Measurements from ENCODE around the gene PRELID3B. TPM values are rescaled to one million over a fixed set of nuclear protein-coding genes. Genes with fewer than 3 reads are reported as not detected.
A peak's percentile ranks its signal among the peaks of the same experiment; 100 is the strongest.

PRELID3B gene
- total RNA-seq, 1 experiment from 2014 or later = 83.4 TPM

GRCh38 chr20:59032713-59033059 lies 9.9 kb downstream of the PRELID3B start:
- Histone ChIP-seq H3K4me1 (ENCODE audit: insufficient read depth, low read length, poor library complexity, severe bottlenecking) (peaks cover 28% of the 10 kb centered on the region), H3K9me3 (ENCODE audit: low read depth, low read length, poor library complexity, severe bottlenecking) (no peaks in the 10 kb centered on the region), H3K36me3 (ENCODE audit: insufficient read depth, low read length, poor library complexity, severe bottlenecking) (peaks cover 74% of the 10 kb centered on the region), H3K4me3 (ENCODE audit: low read depth, low read length, poor library complexity, severe bottlenecking) (peak overlapping the region; percentile 92), H3K27me3 (replicated peaks; ENCODE audit: insufficient read depth, low read depth, low read length, poor library complexity) (no peaks in the 10 kb centered on the region), H3K27ac (ENCODE audit: low read depth, low read length, poor library complexity, severe bottlenecking) (peak overlapping the region; percentile 92)
- BruUV-seq (replicated peaks) = TSS peak; percentile 96
- DNase-seq (ENCODE audit: low spot score) = no peak
- ChIA-PET POLR2A (ENCODE audit: low non-redundant PET) (interaction anchor here (0.6 to 0.7 kb wide), 4 partner anchors 55 to 952 kb away, joined by 3 to 14 read pairs (median 6); no protein-coding TSS in a partner anchor), CTCF (no interaction called here)
- intact Hi-C loops (cut with micrococcal nuclease; ENCODE audit: unreplicated experiment) = loop anchor here (5.0 kb wide), 2 partner anchors 50 to 140 kb away; partner anchors contain the start of gene NELFCD
- TF ChIP-seq CTCF (conservative IDR thresholded peaks at IDR 0.05; ENCODE audit: low read depth, low read length) (0 out of 2 replicates have a peak, but pooled peaks have one; percentile 21), EZH2 (IDR thresholded peaks at IDR 0.05; ENCODE audit: borderline replicate concordance, low read depth, low read length, poor library complexity, severe bottlenecking) (no peak)

GRCh38 chr20:59032023-59032712 lies 10.4 kb downstream of the PRELID3B start, which contains the start of gene ATP5F1E:
ATP5F1E (minus strand) TSS chr20:59032335; CDS start chr20:59032251, 84 bp downstream.
- peaks cover 74% of the 10 kb centered on the region for H3K36me3 ChIP-seq (ENCODE audit: insufficient read depth, low read length, poor library complexity, severe bottlenecking)
- ChIA-PET POLR2A (ENCODE audit: low non-redundant PET) (interaction anchor here (0.6 to 0.7 kb wide), 4 partner anchors 55 to 398 kb away, joined by 3 to 7 read pairs (median 4); no protein-coding TSS in a partner anchor), CTCF (no interaction called here)
- H3K4me3 ChIP-seq (ENCODE audit: low read depth, low read length, poor library complexity, severe bottlenecking) = peak within 1 kb of the TSS; percentile 92
- peaks cover 28% of the 10 kb centered on the region for H3K4me1 ChIP-seq (ENCODE audit: insufficient read depth, low read length, poor library complexity, severe bottlenecking)
- intact Hi-C loops (cut with micrococcal nuclease; ENCODE audit: unreplicated experiment) = loop anchor here (5.0 kb wide), 2 partner anchors 50 to 140 kb away; partner anchors contain the start of gene NELFCD
- peak; percentile 97 for DNase-seq (ENCODE audit: low spot score)
- BruUV-seq (replicated peaks) = no TSS peak
- no peaks in the 10 kb centered on the region for H3K9me3 ChIP-seq (ENCODE audit: low read depth, low read length, poor library complexity, severe bottlenecking)
- TF ChIP-seq CTCF (conservative IDR thresholded peaks at IDR 0.05; ENCODE audit: low read depth, low read length) = no peak
- TF ChIP-seq EZH2 (IDR thresholded peaks at IDR 0.05; ENCODE audit: borderline replicate concordance, low read depth, low read length, poor library complexity, severe bottlenecking) = no peak
- peak within 1 kb of the TSS; percentile 92 for H3K27ac ChIP-seq (ENCODE audit: low read depth, low read length, poor library complexity, severe bottlenecking)
- no peaks in the 10 kb centered on the region for H3K27me3 ChIP-seq (replicated peaks; ENCODE audit: insufficient read depth, low read depth, low read length, poor library complexity)

- Histone ChIP-seq H3K27ac (ENCODE audit: low read depth, low read length, poor library complexity, severe bottlenecking) (peak overlapping the region; percentile 92), H3K4me3 (ENCODE audit: low read depth, low read length, poor library complexity, severe bottlenecking) (peak overlapping the region; percentile 92), H3K4me1 (ENCODE audit: insufficient read depth, low read length, poor library complexity, severe bottlenecking) (peaks cover 28% of the 10 kb centered on the region), H3K36me3 (ENCODE audit: insufficient read depth, low read length, poor library complexity, severe bottlenecking) (peaks cover 74% of the 10 kb centered on the region), H3K27me3 (replicated peaks; ENCODE audit: insufficient read depth, low read depth, low read length, poor library complexity) (no peaks in the 10 kb centered on the region), H3K9me3 (ENCODE audit: low read depth, low read length, poor library complexity, severe bottlenecking) (no peaks in the 10 kb centered on the region)
- intact Hi-C loops (cut with micrococcal nuclease; ENCODE audit: unreplicated experiment) = loop anchor here (5.0 kb wide), 2 partner anchors 49 to 139 kb away; partner anchors contain the start of gene NELFCD
- BruUV-seq (replicated peaks) = no TSS peak
- TF ChIP-seq CTCF (conservative IDR thresholded peaks at IDR 0.05; ENCODE audit: low read depth, low read length) = no peak
- TF ChIP-seq EZH2 (IDR thresholded peaks at IDR 0.05; ENCODE audit: borderline replicate concordance, low read depth, low read length, poor library complexity, severe bottlenecking) = no peak
- POLR2A ChIA-PET (ENCODE audit: low non-redundant PET) = no interaction called here
- no peak for DNase-seq (ENCODE audit: low spot score)
- CTCF ChIA-PET = no interaction called here
These were observed 11.0 kb downstream of the PRELID3B start for GRCh38 chr20:59031564-59032022.
